HG03565 (cell line): ENCODE data around the gene IFIT2.
"Not testable (repeated sequence)": the region's sequence is repeated elsewhere in the genome, so short reads cannot be mapped to it uniquely, and the experiment has no call there.

ENCODE experiments used
- ATAC-seq: cut with Tn5 transposase; IDR thresholded peaks from one replicate; pipeline ENCODE4 v1.9.1; 2021; ENCODE audit warnings: mild to moderate bottlenecking, moderate library complexity; ENCODE audit not compliant: unreplicated experiment

IFIT2 gene

GRCh38 chr10:89279421-89279869, 22.4 kb upstream of the IFIT2 start:
- no peak for ATAC-seq

- ATAC-seq: no peak
These were observed 21.3 kb upstream of the IFIT2 start for GRCh38 chr10:89280508-89280907.

GRCh38 chr10:89281606-89282395, 20.0 kb upstream of the IFIT2 start:
- no peak for ATAC-seq

GRCh38 chr10:89283025-89283935, 18.6 kb upstream of the IFIT2 start:
- ATAC-seq: no peak

DNA sequence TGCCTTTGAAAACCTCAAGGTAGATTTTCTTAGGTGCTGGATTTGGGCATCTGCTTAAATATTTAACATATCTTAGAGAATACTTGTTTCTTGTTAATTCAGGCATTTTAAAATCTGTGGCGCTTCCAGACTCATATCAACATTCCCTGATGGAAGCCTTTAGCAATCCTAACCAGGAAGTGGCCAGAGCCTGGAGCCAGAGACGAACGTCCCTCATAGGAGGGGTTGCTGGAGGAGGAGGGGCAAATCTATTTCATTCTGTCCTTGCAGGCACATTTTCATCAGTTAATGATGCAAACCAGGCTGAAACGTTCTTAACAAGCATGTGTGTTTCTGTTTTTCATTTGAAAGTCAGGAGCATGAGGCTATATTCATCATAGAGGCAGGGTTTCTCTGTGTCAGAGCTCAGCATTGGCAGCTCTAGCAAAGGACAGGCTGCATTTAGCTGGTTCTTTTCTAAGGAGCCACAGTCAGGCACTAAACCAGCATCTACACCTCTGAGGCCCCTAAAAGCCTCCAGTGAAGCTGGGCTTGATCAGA, 17.8 kb upstream of the IFIT2 start:
- ATAC-seq: no peak

DNA sequence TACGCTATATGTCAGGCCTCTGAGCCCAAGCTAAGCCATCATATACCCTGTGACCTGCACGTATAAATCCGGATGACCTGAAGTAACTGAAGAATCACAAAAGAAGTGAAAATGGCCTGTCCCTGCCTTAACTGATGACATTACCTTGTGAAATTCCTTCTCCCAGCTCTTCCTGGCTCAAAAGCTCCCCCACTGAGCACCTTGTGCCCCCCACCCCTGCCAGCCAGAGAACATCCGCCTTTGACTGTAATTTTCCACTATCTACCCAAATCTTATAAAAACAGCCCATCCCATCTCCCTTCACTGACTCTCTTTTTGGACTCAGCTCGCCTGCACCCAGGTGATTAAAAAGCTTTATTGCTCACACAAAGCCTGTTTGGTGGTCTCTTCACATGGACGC, 17.1 kb upstream of the IFIT2 start:
- not testable (repeated sequence) for ATAC-seq

GRCh38 chr10:89285303-89285702, 16.5 kb upstream of the IFIT2 start:
- ATAC-seq: not testable (repeated sequence)

GRCh38 chr10:89294721-89295239, 7.1 kb upstream of the IFIT2 start:
- ATAC-seq: no peak

GRCh38 chr10:89295597-89295996, 6.2 kb upstream of the IFIT2 start:
- no peak for ATAC-seq

DNA sequence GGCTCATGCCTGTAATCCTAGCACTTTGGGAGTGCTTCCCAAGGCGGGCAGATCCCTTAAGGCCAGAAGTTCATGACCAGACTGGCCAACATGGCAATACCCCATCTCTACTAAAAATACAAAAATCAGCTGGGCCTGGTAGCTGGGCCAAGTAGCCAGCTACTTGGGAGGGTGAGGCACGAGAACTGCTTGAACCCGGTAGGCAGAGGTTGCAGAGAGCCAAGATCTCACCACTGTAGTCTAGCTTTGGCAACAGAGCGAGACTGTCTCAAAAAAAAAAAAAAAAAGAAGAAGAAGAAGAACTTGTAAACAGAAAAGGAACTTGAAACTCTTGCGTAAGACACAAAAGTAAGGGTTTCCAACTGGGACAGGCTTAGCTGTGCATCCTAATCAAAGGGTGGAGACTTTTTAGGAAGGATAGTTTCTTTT, 5.6 kb upstream of the IFIT2 start:
- ATAC-seq: no peak

DNA sequence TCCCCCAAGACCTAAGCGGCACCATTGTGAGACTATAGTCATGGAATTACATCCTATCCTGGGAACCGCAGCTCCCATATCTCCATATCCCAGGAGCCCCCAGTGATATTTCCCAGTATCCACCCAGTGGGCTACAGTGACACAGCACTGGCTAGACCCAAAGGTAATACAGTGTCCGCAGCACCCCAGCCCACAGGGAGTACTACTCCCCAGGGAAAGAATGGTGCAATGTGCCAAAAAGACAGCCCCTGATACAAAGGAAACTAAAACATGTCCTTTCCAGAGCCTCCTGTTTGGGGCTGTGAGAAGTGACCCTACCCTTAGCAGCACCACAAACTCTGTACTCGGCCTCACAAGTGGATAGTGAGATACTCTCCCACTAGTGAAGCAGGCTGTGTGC, 4.5 kb upstream of the IFIT2 start:
- no peak for ATAC-seq

- no peak for ATAC-seq
These were observed 4.1 kb upstream of the IFIT2 start for GRCh38 chr10:89297791-89298190.

DNA sequence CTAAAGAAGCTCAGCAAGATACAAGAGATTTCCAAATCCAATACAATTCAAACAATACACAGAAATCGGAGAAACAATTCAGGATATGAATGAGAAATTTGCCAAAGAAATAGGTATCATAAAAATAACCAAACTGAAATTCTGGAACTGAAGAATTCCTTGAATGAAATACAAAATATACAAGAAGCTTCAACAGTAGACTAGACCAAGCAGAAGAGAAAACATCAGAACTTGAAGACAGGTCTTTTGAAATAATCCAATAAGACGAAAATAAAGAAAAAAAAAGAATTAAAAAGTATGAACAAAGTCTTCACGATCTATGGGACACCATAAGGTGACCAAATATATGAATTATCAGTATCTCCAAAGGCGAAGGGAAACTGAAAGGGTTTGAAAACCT, 2.8 kb upstream of the IFIT2 start:
- ATAC-seq: no peak

GRCh38 chr10:89301232-89301631, 614 bp upstream of the IFIT2 start:
- ATAC-seq: no peak

DNA sequence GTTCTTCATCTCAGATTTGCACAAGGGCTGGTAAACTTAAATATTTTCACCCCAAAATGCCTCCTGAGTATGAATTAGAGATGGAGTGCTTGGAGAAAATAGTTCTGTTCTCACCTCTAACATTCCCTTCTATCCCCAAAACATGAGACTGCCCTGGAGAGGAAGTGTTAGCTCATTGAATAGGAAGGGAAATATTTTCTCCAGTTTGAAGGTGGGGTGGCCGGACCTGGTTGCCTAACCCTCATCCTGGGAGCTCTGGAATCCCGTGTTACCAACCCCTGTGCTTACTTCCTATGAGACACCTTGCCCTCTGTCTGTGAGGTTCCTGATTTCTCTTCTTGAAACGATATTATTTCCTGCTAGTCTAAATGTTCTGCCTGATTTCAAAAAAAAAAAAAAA, 779 bp downstream of the IFIT2 start:
- ATAC-seq: no peak

DNA sequence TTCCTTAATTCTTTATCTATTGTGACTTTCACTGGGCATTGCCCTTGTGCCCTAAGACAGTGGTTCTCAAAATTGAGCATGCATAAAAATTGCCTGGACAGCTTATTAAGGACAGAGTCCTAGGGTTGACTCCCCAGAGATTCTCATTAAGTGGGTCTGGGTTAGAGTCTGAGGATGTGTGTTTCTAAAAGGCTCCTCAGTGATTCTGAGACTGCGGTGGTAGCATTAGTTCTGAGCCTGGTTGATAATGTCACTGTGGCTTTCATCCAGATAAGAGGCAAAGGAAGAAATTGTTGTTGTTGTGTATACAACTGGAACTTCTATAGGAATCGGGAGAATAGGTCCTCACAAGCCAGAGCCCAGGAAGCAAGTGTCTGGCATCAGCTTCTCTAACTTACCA, 1.3 kb downstream of the IFIT2 start:
- no peak for ATAC-seq

DNA sequence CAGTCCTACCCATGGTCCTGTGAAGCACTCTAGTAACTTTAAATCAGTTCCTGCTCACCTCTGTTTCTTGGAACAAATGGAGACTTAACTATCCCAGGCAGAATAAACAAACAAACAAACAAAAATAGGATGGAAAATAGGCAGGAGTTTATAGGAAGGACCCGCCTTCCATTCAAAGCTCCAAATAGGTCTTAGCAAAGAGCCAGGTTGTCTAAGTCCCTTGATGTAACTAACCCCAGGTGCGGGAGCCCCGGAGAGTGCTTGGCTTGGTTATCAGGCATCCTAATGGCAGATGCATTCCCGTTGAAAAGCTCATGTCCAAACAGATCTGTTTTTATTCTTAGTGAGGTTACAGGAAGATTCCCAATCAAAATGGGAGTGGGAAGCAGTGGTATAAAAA, 2.2 kb downstream of the IFIT2 start:
- ATAC-seq: no peak

DNA sequence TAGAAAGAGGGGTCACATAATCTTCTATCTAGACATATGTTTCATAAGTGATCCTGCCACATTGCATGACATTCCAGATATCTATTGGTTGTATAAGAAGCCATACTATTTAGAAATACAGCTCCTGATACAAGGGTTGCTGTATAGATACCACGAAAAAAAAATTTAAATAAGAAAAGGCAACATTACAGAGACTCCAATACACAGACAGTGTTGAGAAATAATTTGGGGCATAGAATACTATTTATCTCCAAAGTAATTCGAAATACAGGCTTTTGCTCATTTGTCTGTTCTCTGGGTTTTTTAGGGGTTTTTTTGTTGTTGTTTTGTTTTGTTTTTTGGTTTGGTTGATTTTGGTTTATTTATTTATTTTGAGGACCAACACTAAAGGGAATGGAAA, 2.6 kb downstream of the IFIT2 start:
- ATAC-seq: no peak

GRCh38 chr10:89304925-89305324, 3.1 kb downstream of the IFIT2 start:
- ATAC-seq: no peak

DNA sequence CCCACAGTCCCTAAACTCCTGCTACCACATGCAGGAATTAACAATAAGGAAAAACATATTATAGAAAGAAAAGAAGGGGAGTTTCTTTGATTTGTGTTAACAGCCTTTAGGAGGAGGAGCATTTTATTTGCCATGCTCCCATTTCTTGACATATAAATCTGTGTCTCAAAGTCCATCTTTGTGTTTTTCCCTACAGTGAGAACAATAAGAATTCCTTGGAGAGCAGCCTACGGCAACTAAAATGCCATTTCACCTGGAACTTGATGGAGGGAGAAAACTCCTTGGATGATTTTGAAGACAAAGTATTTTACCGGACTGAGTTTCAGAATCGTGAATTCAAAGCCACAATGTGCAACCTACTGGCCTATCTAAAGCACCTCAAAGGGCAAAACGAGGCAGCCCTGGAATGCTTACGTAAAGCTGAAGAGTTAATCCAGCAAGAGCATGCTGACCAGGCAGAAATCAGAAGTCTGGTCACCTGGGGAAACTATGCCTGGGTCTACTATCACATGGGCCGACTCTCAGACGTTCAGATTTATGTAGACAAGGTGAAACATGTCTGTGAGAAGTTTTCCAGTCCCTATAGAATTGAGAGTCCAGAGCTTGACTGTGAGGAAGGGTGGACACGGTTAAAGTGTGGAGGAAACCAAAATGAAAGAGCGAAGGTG, 4.1 kb downstream of the IFIT2 start:
- no peak for ATAC-seq
